Measurements from ENCODE around the gene SPATA45. TPM values are rescaled to one million over a fixed set of nuclear protein-coding genes. Genes with fewer than 3 reads are reported as not detected.

Gene SPATA45
- total and polyA plus RNA-seq, 2 of the 8 experiments (the other 6 are each of a cell fraction or from before 2014, with no cell fraction given): 0.21 to 0.65 TPM

- TF ChIP-seq USF2 (IDR thresholded peaks at IDR 0.05; ENCODE audit: low read length) (no peak), BRCA1 (IDR thresholded peaks at IDR 0.05; ENCODE audit: low read depth, low read length) (no peak), KDM1A (IDR thresholded peaks at IDR 0.05; ENCODE audit: borderline replicate concordance, low read length) (no peak), CBX5 (IDR thresholded peaks at IDR 0.05; ENCODE audit: low read depth, low read length) (no peak), MAFK (IDR thresholded peaks at IDR 0.05; ENCODE audit: low read depth, low read length) (no peak)
Observed at GRCh38 chr1:212819726-212820125, 27.7 kb downstream of the SPATA45 start (continued).

Measured in H1 (cell line).